Activated CD8-positive, alpha-beta memory T cell treated with anti-CD3 and anti-CD28 coated beads, Interleukin-2, amount 50 U/mL, for 24 hours (primary cell): ENCODE measurements around the gene STAMBP.

Experiments used
- DNase-seq: peaks from one replicate; pipeline ENCODE4 v3.0.0-alpha.2; 2020; ENCODE audit errors: extremely low read depth

Gene STAMBP

DNA sequence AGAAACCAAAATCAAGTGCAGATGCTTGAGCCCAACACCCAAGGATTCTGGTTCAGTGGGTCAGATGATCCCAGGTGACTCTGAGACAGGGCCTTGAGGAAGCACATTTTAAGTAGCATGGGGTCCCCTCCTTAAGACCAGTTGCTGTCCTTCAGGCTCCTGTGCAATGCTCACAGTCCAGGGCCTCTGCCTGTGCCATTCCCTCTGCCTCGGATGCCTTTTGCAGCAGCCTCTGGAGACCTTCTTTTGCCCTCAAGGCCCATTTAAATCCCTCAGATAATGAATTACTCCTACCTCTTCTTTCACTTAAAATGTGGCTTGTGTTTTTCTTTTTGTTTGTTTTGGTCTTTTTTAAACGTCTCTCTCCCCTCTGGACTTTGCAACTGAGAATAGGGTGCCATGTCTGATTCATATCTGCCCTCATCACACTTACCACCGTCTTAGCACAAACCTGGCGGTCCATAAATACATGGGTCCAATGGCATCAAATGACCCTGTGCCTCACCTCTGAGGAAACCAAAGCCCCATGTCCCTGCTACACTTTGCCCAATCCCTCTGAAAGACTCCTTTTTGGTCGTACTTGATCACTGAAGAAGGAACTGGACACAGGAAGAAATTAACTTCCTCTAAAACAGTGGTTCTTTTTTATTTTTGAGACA, 78.2 kb downstream of the STAMBP start:
- DNase-seq, result no peak

DNA sequence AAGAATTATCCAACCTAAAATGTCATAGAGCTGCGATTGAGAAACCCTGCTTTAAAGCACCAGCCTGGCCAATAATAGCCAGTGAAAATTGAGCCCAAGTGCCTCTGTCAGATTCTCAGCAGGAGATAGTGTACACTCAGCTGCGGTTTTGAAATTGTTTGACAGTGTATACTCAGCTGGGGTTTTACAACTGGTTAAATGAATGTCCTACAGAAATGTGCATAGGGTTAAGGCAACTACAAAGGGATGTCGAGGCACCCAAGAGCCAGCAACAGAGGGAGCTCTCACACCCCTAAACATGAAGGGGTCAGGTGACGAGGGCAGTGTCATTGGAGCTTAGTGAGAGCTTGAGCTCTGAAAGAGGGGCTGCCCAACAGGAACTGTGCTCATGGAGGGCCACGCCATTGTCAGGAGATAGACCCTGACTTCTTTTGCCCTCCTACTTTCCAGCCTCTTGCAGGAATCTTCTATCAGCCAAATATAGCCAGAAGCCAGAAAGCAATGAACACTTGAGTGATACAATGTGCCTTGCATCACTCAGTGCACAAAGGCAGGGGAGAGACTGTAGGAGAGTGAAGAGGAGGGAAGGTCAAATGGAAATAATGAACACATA, 79.2 kb downstream of the STAMBP start:
- DNase-seq, result no peak

DNA sequence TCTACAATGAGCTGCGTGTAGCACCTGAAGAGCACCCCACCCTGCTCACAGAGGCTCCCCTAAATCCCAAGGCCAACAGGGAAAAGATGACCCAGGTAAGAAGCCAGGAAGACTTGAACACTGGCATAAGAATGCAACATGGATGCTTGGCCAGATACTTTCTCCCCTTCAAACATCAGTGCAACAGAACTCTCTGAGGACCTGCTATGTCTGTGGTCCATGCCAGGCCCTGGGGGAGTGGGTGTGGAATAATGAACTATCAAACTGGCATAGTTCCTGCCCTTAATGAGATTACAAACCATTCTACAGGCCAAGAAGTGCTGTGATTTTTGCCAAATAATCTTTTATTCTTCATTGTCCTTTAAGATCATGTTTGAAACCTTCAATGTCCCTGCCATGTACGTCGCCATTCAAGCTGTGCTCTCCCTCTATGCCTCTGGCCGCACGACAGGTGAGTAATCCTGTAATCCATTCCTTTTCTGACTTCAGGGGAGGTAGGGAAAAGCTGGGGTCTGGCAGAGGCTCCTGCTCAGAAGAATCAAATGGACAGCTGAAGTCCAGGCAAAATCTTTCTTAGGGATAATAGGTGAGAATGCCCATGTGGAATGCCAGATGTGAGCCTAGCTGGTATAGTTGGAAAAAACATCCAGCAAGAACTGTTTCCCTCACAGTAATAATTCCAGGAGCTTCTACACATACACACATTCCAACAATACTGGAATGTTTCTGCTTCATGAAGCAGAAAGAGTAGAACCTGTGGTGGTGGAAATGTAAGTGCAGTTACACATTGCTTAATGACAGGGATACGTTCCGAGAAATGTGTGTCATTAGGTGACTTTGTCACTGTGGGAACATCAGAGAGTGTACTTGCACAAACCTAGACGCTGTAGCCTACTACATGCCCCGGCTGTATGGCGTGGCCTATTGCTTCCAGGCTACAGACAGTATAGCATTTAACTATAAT, 80.2 kb downstream of the STAMBP start:
- DNase-seq, result no peak

DNA sequence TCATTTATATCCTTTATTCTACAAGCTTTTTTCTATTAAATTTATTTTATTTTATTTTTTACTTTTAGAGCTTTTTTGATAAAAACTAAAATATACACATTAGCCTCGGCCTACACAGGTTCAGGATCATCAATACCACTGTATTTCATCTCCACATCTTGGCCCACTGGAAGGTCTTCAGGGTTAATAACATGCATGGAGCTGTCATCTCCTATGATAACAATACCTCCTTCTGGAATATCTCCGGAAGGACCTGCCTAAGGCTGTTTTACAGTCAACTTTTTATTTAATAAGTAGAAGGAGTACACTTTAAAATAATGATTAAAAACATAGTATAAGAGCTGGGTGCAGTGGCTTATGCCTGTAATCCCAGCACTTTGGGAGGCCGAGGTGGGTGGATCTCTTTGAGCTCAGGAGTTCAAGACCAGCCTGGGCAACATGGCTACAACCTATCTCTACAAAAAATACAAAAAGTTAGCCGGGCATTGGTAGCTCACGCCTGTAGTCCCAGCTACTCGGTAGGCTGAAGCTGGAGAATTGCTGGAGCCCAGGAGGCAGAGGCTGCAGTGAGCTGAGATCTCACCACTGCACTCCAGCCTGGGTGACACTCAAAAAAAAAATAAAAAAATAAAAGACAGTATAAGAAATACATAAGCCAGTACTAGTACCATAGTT, 82.2 kb downstream of the STAMBP start:
- DNase-seq, result no peak

DNA sequence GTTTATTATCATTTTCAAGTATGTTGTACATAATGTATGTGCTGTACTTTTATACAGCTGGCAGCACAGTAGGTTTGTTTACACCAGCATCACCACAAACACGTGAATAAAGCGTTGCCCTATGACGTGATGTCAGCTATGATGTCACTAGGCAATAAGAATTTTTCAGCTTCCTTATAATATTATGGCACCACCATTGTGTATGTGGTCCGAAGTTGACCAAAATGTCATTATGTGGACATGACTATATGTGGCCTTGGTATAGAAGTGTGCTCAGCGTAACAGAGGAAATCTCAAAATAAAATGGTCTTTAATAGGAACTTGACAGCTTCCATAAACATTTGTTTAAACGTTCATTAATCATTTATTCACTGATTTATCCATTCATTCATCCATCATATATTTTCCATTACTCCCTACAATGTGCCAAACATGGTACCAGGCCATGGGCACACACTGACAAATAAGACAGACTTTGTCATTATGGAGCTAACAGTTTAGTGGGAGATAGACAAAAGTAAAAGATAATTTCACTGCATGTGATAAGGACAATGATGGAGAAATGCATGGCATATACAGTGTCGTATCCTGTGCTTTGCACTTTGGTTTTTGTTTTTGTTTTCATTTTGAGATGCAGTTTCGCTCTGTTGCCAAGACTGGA, 82.9 kb downstream of the STAMBP start:
- DNase-seq, result no peak

DNA sequence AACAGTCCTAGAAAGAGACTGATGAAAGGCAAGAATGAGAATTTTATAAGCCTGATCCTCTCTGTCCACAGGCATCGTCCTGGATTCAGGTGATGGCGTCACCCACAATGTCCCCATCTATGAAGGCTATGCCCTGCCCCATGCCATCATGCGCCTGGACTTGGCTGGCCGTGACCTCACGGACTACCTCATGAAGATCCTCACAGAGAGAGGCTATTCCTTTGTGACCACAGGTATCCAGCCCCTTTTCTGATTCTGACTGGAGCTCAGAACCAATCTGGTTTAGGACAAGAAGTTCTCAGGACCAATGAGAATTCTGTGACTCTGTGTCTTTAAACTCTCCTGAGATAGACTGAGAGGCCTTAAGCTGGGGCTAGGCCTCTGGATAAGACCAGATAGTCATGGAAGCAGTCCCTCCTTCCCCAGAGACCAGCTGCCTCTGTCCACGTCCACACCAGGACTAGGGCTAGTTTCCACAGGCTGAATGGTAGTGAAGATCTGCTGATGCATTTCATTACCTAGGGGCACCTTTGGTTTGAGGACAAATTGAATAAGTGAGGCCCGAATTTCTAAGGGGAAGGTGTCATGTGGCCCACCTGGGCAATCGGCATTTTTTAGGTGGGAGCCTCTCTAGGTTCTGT, 84.8 kb downstream of the STAMBP start:
- no peak for DNase-seq

DNA sequence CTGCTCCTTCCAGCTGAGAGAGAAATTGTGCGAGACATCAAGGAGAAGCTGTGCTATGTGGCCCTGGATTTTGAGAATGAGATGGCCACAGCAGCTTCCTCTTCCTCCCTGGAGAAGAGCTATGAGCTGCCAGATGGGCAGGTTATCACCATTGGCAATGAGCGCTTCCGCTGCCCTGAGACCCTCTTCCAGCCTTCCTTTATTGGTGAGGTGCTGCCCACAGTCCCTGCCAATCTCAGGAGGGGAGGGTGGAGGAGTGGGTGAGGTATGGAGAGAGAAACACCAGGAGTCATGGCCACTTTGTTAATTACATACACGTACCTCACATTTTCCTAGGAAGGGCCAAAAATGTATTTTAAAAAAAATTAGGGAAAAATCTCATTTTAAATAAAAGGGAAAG, 85.9 kb downstream of the STAMBP start:
- DNase-seq, result no peak

DNA sequence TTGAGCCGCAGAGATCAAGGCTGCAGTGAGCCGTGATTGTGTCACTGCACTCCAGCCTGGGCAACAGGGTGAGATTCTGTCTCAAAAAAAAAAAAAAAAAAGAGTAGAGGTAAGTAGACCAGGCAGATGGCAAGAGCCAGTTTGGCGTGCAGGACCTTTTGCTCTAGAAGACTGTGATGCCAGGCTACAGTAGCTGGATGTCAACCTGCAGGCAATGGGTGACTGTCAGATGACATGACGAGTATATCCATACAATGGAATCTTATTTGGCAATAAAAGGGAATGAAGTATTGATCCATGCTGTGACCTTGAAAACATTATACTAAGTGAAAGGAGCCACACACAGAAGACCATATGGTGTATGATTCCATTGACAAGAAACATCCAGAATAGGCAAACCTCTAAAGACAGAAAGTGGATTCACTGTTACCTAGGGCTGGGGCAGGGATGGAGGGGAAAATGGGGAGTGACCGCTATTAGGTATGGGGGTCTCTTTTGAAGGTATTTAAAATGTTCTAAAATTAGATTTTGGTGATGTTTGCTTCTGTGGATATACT, 86.8 kb downstream of the STAMBP start:
- DNase-seq, result no peak

DNA sequence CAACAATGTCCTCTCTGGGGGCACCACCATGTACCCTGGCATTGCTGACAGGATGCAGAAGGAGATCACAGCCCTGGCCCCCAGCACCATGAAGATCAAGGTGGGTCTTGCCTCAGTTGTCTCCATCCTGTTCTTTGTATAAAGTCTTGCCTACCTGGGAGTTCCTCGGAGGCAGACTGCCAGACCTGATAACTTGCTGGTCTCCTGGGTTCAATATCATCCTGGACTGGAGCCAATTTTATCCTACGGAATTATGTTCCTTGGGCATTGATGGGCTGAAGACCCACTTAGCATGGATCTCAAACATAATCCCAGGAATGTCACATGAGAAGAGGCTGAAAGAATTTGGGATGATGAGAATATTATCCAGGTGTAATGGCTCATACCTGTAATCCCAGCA, 87.9 kb downstream of the STAMBP start:
- DNase-seq, result no peak

DNA sequence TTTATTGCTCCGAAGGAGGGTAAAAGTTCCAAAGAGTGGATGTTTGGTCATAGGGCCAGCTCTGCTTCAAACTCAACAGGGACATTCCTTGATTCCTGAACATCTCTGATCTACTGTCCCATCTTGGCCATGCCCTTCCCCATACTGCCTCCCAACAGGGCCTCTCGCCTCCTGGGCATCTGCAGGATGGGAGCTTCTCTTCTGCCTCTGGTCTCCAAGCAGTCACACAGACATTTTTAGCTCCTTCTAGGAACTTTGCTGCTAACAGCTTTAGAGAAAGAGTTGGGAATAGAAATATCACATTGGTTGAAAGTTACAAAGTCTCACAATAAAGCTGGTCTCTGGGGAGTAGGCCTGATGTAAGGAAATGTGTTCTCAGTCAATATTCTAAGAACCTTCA, 88.5 kb downstream of the STAMBP start:
- DNase-seq, result no peak

DNA sequence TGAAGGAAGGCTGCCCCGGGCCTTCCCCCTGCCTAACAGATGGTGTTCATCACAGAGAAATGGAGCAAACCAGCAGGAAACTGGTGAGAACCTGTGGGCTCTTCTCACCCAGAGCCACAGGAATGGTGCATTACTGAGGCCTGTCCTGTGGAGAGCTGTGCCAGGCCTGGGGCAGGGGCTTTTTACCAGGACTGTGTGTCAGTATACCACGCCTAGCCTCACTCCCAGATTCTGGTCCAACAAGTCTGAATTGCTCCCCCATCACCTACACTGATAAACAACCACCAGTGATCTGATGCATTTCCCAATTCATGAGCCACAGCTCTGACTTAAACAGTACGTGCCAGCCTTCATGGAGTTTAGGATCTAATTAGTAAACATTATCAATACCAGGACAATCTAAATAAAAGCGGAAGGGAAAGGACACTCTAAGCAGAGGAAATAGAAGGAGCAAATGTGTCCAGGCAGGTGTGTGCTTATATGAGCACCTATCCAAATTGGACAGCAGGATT, 89.0 kb downstream of the STAMBP start:
- DNase-seq, result no peak

DNA sequence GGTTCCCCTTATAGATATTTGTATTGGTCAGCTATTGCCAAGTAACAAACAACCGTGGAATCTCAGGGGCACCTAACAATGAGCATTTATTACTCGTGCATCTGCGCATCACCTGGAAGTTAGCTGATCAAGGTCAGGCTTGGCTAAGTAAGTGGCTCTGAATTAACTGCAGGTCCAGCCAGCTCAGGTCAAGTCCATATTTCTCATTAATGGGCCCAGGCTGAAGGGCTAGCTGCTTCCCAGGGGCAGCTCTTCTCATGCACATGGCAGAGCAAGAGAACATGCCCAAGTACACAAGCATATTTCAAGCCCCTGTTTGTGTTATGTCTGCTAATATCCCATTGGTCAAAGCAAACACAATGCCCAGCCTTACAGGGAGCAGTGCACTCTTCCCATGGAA, 90.1 kb downstream of the STAMBP start:
- DNase-seq, result no peak

DNA sequence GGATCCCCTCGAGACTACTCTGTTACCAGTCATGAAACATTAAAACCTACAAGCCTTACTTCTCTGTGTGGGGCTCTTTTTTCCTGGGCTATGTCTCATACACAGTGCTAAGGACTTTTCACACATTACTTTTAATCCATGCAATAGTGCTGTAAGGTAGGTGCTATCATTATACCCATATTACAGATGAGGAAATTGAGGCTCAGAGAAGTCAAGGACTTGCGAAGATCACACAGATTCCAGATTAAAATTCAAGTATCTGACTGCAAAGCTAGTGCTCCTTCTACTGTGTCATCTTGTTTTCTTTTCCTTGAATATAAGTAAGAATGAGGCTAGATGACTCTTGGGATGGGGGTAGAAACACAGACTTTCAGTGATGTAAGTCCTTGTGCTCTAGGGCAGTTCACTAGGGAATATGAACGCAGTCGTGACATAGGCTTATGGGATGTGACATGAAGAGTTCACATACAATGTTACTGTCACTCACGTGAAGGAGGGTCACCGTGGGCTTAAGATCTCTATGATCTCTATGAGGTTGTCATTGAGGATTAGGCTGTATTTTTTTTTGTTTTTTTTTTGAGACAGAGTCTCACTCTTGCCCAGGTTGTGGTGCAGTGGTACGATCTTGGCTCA, 91.0 kb downstream of the STAMBP start:
- DNase-seq, result no peak

DNA sequence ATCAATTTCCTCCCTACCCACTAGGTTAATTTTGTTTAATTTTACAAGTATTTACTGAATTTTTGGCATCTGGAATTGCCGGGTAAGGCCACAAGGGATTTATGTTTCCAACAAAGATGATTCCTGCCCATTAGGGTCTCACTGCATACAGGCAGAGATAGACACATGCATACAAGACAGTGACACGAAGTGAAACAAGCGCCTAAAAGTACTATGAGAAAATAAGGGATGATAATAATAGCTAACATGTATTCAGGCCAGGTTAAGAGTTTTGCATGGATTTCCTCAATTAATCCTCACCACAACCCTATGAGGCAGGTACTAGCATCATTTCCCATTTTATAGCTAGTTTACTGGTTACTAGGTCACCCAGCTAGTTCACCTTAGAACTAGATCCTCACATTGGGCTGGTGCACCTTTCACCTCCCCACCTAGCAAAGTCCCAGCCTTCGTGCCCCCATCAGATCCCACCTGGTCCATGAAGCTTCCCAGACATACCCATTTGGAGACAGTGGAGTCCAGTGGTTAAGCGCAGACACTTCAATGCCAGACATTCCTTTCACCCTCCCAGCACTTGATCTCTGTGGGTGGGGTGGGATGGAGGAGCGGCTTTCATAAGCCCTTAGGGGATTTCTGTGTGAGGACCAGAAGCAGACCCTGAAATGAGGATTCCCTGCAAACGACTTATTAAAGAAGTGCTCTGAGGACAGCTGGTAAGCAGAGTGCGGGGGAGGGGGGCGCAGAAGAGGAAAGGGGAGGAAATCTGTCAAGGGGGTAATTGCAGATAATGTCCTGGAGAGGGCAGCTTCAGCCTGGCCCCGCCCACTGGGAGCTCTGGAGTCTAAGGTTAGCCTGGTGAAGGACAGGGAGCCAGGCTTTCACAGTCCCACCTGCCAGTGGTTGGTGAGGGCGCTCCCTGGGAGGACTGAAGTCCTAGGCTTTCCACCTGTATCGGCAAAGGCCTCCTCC, 92.1 kb downstream of the STAMBP start:
- no peak for DNase-seq

DNA sequence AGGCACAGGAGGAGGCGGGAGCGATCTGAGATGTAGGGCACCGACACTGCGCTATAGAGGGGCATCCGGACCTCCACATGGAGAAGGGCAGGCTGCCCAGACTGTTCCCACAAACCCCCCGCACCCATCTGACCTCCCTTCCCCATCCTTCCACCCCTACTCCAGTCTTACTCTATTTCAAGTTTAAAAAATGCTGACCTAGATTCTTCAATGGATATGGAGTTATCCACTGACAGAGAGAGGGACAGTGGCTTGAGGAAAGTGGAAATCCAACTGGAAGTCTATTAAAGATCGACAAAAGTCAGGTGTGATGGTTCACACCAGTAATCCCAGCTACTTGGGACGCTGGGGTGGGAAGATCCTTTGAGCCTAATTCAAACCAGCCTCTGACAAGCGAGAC, 92.8 kb downstream of the STAMBP start:
- DNase-seq, result no peak

DNA sequence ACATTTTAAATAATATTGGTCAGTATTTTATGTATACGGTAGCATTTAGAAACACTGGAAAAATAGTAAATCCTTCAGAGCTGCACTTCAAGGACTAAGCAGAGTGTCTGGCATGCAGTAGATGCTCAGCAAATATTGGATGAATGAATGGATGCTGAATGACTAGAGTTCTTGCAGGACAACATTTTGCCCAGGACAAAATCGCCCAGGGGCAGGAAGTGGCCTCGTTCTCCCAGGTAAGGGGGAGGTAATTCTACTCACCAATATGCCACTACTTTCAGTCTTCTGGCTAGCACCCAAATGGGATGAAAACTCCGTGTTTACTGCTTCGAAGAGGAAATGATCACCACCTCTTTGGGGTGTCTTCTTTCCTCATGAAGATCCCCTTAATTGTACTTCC, 93.9 kb downstream of the STAMBP start:
- DNase-seq, result no peak
